Stimulated activated CD4-positive, alpha-beta T cell treated with anti-CD3 and anti-CD28 coated beads, Interleukin-4, amount 100 ng/mL, for 4 hours (primary cell): ENCODE measurements around the gene UBB.

ENCODE experiments used
- DNase-seq, 2 experiments: peaks; one replicate each; pipeline ENCODE4 v3.0.0-alpha.2; 2020

UBB gene

DNA sequence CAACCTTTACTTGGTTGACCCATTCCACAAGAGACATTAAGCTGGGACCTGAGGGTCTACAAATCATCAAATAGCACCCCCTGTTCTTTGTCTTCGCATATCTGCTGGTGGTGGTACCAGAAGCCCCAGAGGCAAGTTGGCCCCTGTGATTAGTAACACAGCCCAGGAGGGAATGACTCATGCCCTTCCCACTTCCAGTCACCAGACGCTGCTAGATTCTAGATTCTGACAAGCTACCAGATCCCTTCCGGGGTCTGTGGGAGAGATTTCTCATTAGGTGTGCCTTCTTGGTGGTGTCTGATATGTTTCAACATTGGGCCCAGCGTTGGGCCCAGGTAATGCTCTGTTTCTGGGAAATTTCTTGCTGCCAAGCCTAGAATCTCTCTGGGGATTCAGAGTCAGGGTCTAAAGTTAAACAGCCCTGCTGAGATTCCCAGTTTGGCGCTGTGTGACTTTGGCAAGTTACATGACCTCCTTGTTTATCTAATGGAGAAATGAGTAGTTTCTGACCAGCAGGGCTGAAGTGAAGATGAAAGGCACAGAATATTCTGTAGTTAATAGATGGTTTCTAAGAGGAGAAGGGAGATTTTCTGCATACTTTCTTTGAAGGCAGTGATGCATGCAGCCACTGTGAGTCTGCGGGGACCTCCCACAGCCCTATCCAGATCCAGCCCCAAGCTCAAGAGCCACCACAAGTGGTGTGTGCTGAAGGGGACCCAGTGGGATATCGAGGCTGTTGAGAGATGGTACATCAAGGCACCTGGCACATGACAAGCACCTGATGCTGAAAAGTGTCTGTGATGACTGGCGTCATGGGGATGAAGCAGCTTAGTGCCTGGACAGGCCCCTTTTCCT lies 38.4 kb downstream of the UBB start:
- DNase-seq, result peak; percentile 42 to 79

DNA sequence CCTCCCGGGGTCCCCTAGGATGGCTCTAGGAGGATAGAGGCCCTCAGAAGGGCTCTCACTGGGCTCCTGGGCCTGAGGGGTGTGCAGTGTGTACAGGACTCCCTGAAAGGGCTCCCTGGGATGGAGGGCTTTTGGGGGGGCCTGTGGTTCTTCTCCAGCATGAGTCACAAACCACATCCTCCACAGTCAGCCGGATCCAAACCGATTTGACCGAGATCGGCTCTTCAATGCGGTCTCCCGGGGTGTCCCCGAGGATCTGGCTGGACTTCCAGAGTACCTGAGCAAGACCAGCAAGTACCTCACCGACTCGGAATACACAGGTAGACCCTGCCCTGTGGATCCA lies 39.0 kb downstream of the UBB start:
- DNase-seq, result peak in 1 of 2 experiments; percentile 55

GRCh38 chr17:16422416-16422815 lies 41.5 kb downstream of the UBB start:
- DNase-seq, result no peak

GRCh38 chr17:16423226-16423872 lies 42.5 kb downstream of the UBB start:
- no peak for DNase-seq

GRCh38 chr17:16425202-16425601 lies 44.3 kb downstream of the UBB start:
- DNase-seq, result no peak

- DNase-seq, result no peak
Measured at GRCh38 chr17:16425698-16426659, 45.1 kb downstream of the UBB start.

- DNase-seq, result no peak
Measured at GRCh38 chr17:16427020-16427419, 46.1 kb downstream of the UBB start.

GRCh38 chr17:16428098-16428882 lies 47.4 kb downstream of the UBB start:
- peak; percentile 49 to 57 for DNase-seq

GRCh38 chr17:16429083-16429482 lies 48.2 kb downstream of the UBB start:
- no peak for DNase-seq

- no peak for DNase-seq
Measured at GRCh38 chr17:16430650-16431049, 49.8 kb downstream of the UBB start.

DNA sequence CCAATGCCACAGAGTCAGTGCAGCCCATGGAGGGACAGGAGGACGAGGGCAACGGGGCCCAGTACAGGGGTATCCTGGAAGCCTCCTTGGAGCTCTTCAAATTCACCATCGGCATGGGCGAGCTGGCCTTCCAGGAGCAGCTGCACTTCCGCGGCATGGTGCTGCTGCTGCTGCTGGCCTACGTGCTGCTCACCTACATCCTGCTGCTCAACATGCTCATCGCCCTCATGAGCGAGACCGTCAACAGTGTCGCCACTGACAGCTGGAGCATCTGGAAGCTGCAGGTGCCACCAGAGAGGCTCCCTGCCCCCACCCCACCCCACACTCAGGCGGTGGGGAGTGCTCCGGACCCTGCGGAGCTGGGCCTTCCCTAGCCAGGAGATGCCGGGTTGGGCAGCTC lies 51.1 kb downstream of the UBB start:
- no peak for DNase-seq
